Stimulated activated CD4-positive, alpha-beta T cell treated with anti-CD3 and anti-CD28 coated beads, Interleukin-4, amount 100 ng/mL, for 48 hours (primary cell): ENCODE results near the gene TRPT1.

Source experiments
- DNase-seq, 2 donors: peaks; one replicate each; pipeline ENCODE4 v3.0.0-alpha.2; 2020; ENCODE audit warnings: low read depth in 2 of 2

Gene TRPT1, protein sequence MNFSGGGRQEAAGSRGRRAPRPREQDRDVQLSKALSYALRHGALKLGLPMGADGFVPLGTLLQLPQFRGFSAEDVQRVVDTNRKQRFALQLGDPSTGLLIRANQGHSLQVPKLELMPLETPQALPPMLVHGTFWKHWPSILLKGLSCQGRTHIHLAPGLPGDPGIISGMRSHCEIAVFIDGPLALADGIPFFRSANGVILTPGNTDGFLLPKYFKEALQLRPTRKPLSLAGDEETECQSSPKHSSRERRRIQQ

DNA sequence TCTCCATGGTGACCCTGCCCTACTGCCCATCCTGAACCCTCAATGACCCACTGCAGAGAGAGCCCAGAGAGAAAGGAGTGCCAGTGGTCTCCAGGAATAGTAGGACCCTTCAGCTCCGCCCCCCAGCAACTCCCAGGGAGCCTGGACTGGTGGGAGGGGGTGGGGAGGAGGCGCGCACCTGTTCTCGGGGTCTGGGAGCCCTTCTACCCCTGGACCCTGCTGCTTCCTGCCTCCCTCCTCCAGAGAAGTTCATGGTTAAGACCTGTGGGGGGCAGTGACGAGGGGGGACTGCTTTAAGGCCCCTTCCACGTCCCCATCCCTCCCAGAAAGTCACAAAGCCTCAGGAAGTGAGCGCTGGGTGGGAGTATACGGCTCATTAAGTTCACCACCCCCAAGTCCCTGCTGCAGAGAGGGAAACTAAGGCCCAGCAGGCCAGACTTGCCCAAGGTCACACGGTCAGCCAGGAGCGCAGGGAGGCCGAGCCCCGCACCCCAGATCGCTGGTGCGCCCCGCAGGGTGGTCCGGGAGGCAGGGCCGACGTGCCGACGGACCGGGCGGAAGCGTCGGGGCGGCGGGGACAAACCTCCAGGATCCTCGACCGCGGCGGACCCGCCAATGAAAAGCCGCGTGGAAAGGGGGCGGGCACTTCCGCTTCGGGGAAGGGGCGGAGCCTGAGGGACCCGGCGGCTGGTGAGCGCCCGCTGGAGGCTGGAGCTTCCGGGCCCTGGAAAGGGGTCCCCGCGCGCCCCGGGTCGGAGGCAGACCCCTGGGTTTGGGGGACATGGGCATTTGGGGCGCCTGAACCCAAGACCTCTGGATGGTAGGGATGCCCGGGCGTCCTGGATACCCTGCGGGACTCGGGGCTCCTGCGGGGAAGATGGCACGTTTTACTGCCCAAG is at the start of gene TRPT1, which contains the start of gene NUDT22:
TRPT1 (minus strand) TSS at position 579 of the 899 bp plus-strand sequence; CDS start at position 253, 326 bp downstream.
NUDT22 (plus strand) TSS at position 667 of the 899 bp plus-strand sequence. CDS start 379 bp downstream, outside the sequence.
- DNase-seq = peak; percentile 89 to 94

DNA sequence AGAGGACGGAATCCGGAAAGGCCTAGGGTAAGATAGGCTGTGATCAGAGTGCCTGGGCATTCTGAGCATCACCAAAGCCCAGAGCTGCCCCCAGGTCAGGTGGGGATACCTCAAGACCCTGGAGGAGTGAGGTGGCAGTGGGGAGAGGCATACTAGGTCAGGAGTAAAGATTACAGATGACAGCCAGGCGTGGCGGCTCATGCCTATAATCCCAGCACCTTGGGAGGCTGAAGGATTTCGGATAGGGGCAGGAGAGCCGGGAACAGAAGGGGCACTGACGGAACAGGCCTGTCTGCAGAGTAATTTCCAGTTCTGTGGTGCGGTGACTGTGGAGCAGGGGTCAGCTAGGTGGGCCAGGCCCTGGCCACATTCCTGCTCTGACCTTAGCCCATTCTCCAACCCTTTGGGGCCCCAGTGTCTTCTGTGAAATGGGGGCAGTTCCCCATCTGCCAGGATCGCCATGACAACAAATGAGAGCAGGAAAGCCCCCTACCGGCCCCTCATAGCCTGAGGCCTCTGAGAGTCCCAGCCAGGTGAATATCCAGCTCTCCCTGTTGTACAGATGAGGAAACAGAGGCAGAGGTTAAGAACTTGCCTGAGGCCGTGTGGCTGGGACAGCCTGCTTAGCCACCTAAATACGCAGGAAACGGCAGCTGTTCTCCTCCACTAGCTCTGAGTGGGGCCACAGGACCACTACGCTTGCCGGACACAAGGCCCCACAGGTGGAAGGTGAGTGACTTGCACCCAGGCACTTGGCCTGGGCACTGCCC is 49.2 kb upstream of the TRPT1 start:
- no peak for DNase-seq

DNA sequence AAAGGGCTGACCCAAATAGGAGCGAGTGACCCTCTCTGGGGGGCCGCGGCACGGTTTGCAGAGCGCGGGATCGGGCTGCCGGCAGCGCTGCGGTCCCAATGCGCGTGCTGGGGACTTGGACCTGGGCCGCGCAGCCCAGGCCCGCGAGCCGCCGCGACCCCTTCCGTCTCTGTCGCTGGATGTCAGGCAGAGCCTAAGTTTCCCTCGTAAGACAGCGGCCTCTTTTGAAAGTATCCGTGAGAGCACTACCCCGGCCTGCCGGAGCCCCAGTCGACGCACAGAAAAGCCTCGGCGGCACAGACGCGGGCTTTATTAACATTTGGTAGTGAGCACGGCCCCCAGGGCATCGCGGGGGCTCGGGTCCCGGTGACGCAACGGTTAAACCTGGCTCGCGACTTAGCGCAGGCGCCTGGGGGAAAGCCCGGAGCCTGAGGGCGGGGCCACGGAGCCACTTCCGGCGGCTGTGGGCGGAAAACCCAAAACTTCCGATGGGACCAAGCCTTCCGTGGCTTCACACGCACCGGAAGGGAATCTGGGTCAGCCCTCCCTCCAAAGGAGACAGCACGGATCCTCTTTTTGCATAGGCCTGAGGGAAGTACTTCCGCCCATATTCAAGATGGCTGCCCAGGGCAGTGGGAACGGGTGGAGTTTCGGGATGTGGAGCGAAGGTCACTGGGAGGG is 43.7 kb upstream of the TRPT1 start:
- DNase-seq = peak; percentile 96 to 97

DNA sequence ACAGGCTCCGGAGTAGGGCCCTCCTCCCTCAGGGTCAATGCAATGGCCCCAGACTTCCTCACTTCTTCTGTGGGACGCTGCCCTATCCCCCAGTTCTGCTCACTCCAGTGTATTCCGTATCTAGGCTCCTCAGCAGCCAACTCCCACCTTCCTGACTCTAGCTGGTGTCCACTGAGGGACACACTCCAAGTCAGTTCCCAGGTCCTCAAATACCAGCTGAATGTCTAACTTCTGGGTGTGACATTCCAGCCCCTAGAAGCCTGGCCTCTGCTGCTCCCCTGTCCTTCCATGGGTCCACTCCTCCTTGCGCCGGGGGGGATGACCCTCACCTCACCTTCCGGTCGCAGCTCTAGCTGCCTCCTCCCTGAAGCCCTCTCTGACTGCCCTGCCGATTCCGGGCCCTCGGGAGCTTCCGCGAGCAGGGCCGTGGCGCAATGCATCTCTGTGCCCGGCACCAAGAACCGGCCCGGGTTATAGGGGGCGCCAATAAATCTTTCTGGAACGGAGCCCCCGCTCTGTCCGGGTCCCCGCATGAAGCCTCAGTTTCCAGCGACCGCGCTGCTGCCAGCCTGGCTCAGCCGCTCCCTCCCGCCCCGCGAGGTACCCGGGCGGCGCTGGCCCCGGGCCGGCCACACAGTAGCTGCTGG is 43.0 kb upstream of the TRPT1 start:
- peak; percentile 39 to 55 for DNase-seq

DNA sequence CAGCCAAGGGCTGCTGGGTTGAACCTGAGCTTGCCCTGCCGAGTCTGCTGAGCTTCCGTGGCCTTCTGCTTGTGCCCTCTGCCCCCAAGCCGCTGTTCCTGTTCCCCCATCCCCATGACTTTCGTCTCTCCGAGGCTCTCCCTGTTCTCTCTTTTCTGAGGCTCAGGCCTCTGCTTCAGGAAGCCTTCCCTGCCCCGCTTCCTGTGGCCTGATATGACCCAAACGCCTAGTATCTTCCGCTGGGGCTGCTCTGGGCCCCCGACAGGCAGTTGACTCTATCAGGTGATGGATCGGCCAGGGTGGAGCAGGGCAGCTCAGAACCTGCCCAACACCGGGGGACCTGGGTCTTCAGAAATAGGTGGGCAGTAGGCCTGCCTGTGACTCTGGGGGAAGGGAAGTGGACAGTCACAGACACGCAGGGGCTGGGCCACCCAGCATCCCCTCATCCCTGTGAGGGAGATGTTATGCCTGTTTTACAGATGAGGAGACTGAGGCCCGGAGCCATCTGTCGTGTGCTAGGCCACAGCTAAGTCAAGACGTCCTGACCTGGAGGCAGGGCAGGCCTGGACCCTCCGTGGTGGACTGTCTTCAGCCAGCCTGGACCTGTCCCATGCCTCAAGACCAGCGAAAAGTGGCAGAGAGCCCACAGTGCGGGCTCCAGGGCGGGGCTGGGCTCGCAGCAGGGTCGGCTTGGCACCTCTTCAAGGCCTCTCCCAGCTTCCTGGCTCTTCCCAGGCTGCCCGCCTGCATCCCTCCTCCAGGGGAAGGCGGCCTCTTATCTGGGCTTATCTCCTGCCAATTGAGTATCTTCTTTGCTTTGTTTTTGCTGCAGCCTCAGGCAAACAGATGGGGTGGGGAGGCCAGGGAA is 42.3 kb upstream of the TRPT1 start:
- DNase-seq = no peak

DNA sequence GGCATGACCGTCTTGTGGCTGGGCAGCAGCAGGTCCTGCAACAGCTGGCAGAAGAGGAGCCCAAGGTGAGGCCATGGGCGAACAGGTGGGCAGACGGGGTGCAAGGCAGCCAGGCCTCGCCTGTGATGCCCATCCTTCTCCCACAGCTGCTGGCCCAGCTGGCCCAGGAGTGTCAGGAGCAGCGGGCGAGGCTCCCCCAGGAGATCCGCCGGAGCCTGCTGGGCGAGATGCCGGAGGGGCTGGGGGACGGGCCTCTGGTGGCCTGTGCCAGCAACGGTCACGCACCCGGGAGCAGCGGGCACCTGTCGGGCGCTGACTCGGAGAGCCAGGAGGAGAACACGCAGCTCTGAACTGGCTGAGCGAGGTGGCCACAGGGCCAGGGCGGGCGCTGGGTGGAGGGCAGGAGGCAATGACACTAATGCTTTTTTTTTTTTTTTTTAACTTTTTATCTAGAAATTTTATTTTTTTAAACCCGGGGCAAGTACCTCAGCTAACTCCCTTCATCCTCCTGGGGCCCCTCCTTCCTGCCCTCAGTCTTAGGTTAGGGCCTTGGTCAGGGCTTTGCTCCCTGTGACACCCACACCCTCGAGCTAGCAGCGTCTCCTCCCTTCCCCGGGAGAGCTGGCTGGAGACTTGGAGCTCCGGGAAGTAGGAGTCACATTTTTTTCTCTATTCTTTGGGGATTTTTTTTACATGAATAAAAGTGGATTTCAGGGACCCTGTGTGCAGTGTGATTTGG is 41.4 kb upstream of the TRPT1 start:
- no peak for DNase-seq

DNA sequence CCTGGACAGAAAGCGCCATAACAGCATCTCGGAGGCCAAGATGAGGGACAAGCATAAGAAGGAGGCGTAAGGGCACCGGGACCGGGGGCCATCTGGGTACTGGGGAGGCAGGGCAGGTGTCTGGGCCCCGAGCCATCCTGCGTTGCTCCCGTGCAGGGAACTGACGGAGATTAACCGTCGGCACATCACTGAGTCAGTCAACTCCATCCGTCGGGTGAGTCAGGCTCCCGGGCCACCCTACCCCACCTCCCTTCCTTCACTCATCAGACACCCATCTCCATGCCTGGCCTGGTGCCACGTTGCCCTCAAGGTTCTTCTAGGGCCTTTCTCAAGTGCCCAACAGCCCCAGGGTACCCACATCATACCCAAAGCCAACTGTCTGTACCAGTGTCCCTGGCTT is 40.4 kb upstream of the TRPT1 start:
- DNase-seq = no peak

DNA sequence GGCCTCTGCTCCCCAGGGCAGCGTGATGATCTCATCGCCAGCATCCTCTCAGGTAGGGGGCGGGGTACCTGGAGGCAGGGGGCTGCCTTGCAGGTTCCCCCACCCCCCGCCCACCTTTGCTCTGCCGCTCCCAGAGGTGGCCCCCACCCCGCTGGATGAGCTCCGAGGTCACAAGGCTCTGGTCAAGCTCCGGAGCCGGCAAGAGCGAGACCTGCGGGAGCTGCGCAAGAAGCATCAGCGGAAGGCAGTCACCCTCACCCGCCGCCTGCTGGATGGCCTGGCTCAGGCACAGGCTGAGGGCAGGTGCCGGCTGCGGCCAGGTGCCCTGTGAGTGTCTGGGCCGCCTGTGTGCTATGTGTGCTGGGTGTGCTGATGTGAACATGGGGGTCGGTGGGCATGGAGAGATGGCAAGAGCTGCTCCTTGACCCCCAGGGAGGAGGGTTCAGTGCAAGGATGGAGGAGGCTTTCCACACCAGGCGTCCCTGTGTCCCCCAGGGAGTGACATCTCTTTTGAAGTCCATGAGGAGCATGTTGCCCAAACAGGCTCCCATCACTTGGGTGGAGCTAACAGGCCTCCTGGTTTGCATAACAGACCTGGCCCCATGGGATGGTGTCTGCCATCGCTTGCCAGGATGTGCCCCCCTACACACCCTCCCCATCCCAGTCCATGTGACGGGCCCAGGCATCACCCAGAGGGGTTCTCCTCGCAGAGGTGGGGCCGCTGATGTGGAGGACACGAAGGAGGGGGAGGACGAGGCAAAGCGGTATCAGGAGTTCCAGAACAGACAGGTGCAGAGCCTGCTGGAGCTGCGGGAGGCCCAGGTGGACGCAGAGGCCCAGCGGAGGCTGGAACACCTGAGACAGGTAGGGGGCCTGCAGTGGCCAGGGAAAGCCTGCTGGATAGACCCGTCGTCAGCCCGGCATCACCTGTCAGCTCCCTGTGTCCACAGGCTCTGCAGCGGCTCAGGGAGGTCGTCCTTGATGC is 39.5 kb upstream of the TRPT1 start:
- DNase-seq = no peak

DNA sequence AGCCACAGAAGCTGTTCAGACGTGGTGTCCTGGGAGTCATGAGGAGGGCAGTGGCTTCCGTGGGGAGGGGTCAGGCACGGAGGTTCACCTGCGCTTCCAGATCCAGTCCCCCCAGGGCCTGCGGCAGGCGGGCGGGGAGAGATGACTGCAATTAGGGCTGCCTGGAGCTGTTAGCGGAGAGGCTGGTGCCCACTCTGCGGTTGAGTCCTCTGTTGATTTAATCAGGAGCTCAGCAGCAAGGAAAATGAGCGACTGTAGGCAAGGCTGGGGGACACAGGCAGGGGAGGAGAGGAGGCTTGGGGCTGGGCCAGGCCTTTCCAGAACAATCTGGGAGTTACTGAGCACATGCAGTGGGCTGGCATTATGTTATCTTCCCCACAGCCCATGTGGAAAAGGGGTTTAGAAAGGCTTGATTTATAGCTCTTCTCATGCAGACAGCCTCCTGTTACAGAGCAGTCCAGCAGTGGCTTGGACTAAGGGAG is 38.4 kb upstream of the TRPT1 start:
- DNase-seq = no peak

DNA sequence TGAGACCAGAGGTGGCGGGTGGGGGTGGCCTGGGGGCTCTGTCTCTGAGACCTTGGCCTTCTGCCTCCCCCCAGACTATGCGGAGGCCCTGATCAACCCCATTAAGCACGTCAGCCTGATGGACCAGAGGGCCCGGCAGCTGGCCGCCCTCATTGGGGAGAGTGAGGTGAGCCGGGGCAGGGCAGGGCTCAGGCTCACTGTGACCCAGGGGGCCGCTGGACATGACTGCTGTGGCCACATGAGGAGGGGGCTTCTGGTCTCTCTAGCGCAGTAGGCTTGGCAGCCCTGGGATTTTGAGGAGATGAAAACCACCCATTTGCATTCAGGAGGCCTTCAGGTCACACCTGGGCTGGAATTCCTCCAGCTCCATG is 37.9 kb upstream of the TRPT1 start:
- DNase-seq = no peak

DNA sequence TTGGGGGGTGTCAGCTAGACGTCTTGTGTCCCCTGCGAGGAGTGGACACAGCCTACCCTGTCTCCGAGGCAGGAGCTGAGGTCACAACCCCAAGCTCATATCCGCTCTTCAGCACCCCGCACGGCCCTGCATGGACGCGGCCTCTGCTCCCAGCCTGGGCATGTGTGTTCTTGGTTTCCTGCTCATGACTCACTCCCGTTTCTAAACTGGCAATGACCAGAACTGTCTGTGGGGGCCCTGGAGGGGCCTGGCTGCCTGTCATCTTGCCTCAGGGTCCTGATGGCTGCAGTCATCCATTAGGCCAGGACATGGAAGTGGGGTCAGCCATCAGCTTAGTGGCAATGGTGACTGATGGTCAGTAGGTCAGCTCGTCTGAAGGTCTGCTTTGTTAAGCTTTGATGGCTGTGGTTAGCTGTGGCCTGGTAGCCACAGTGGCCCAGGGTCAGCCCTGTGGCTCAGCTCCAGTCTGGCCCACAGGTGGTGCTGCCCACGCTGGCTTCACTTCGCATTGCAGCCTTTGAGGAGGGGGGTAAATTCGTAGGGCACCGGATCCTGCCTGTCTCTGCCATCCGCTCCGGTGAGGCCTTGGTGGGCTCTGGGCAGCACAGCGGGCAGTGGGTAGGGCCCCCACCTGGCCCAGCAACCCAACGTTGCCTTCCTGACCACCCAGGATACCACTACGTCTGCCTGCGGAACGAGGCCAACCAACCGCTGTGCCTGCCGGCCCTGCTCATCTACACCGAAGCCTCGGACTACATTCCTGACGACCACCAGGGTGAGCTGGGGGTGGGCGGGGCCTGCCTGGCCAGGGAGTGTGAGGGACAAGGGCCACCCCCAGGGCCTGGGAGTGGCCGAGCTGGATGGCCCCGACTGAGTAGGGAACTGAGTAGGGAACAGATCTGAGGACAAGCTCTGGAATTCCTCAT is 37.3 kb upstream of the TRPT1 start:
- no peak for DNase-seq

DNA sequence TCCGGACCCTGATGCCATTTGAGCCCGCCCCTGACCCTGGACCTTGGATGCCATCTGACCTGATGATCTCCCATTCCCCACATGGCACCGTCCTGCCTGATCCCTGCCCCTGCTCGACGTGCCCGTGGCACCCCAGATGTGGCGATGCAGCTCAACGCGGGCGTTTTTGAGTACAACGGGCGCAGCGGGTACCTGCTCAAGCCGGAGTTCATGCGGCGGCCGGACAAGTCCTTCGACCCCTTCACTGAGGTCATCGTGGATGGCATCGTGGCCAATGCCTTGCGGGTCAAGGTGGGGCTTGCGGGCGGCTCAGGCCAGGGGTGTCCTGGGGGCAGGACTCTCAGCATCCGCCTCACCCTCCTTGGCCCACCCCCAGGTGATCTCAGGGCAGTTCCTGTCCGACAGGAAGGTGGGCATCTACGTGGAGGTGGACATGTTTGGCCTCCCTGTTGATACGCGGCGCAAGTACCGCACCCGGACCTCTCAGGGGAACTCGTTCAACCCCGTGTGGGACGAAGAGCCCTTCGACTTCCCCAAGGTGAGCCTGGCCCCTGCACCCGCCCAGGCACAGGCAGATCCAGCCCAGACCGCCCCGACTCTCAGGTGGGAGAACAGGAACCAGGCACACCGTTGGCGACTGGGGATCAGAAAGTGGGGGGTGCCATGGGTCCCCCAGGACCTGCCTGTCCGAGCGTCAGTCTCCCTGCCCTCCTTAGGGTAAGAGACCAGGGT is 36.5 kb upstream of the TRPT1 start:
- DNase-seq = no peak

DNA sequence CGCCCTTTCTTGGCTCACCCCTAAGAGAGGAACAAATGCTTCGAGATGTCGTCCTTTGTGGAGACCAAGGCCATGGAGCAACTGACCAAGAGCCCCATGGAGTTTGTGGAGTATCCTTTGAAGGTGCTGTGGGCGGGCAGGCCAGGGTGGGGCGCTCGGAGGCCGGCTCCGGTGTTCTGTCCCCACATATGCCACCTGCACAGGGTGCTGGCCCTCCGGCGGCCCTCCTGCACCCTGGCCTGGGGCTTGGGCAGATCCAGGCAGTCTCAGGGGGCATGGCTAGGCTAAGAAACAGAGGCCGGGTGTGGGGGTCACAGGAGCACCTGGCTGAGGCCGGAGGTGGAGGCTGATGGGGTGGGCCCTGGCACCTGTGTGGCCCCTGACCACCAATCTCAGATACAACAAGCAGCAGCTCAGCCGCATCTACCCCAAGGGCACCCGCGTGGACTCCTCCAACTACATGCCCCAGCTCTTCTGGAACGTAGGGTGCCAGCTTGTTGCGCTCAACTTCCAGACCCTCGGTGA is 35.6 kb upstream of the TRPT1 start:
- DNase-seq = no peak

DNA sequence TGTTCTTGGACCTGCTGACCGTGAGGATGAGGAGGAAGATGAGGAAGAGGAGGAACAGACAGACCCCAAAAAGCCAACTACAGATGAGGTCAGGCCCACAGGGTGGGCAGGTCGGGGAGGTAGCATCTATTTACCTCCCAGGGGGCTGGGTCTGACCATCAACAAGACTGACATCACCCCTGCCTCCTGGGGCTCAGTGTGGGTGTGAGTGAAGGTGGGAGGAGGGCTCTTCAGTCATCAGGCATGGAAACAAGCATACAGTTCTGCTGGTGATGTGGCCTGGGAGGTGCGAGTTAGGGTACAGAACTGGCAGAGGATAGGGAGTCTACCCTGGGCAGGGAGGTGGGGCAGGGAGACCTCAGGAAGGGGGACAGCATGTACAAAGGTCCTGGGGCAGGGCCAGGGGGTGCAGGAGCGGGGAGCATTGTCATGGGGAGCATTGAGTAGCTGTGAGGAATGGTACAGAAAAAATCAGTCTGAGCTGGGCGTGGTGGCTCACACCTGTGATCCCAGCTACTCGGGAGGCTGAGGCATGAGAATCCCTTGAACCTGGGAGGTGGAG is 34.2 kb upstream of the TRPT1 start:
- DNase-seq = no peak

DNA sequence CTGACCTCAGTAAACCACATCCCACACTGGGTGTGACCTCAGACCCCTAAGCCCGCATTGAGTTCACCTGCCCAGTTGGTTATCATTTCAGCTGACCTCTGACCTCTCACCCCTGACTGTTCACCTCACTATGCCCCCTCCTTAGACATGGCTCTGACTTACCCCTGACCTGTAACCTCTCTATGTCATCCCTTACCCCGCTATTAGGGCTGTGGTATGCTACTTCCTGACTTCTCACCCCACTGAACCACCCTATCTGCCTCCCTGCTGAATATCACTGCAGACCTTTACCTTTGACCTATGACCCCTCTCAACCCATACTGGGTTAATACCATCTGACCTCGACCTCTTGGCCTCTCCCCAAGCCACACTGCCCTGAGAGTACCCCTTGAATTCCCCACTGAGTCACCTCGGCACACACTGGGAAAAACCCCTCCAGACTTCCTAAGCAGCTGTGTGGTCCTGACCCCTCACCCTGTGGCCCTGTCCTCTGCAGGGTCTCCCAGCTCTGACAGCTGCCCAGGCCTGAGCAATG is 33.6 kb upstream of the TRPT1 start:
- no peak for DNase-seq
